T-helper 2 cell treated with Interferon-gamma antibody and Interleukin-4, amounts not matched to agents 100 ng/mL and 5 ng/mL, for 36 hours (primary cell): ENCODE data around the gene LMTK3. TPM values are rescaled to one million over a fixed set of nuclear protein-coding genes. Genes with fewer than 3 reads are reported as not detected.

Experiments
- intact Hi-C: fragments of 100-400 bp; cut with micrococcal nuclease; formaldehyde crosslinking; loops from one replicate; pipeline ENCODE4 v1.15.1; 2023
- total RNA-seq: library from RNA; stranded (reverse); gene quantifications from 2 replicates; pipeline ENCODE4 v1.2.3, GENCODE V29; 2022

Gene LMTK3, protein sequence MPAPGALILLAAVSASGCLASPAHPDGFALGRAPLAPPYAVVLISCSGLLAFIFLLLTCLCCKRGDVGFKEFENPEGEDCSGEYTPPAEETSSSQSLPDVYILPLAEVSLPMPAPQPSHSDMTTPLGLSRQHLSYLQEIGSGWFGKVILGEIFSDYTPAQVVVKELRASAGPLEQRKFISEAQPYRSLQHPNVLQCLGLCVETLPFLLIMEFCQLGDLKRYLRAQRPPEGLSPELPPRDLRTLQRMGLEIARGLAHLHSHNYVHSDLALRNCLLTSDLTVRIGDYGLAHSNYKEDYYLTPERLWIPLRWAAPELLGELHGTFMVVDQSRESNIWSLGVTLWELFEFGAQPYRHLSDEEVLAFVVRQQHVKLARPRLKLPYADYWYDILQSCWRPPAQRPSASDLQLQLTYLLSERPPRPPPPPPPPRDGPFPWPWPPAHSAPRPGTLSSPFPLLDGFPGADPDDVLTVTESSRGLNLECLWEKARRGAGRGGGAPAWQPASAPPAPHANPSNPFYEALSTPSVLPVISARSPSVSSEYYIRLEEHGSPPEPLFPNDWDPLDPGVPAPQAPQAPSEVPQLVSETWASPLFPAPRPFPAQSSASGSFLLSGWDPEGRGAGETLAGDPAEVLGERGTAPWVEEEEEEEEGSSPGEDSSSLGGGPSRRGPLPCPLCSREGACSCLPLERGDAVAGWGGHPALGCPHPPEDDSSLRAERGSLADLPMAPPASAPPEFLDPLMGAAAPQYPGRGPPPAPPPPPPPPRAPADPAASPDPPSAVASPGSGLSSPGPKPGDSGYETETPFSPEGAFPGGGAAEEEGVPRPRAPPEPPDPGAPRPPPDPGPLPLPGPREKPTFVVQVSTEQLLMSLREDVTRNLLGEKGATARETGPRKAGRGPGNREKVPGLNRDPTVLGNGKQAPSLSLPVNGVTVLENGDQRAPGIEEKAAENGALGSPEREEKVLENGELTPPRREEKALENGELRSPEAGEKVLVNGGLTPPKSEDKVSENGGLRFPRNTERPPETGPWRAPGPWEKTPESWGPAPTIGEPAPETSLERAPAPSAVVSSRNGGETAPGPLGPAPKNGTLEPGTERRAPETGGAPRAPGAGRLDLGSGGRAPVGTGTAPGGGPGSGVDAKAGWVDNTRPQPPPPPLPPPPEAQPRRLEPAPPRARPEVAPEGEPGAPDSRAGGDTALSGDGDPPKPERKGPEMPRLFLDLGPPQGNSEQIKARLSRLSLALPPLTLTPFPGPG (N-terminal part only)
- 2.8 and 3.4 TPM in 2 replicates for total RNA-seq

DNA sequence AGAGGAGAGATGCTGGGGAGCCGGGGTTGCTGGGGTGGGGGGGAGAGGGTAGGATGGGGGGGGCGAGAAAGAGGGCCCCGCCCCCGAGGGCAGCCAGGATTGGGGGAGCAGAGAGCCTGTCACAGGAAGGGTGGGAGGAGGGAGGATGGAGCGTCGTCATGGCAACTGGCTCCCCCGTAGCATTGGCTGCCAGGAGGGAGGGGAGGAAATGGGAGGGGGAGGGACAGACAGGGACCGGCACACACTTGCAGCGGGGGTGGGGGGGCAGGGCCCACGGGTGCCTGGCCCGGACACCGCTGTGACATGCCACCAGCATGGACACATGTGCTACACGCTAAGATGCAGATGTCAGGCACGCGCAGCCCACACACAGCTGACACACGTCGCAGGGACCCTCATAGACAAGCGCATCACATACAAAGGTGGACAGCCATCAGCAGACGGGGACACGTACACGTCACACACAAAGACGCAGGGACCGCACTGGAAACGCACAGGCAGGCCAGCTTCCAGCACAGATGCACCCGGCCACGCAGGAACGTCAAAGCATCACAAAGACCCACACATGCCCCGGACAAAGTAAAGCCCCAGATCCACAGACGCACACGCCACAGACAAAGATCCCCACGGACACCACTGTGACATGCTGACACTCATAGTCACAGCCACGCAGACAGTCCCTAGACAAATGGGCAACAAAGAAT, at the start of gene LMTK3:
Gene LMTK3 (minus strand): TSS at position 36 of the 704 bp plus-strand sequence. CDS start 259 bp downstream, outside the sequence.
- intact Hi-C loops: loop anchor here (5.0 to 10.0 kb wide), 2 partner anchors 150 to 203 kb away; partner anchors contain the start of genes MAMSTR, SYNGR4 and TMEM143

DNA sequence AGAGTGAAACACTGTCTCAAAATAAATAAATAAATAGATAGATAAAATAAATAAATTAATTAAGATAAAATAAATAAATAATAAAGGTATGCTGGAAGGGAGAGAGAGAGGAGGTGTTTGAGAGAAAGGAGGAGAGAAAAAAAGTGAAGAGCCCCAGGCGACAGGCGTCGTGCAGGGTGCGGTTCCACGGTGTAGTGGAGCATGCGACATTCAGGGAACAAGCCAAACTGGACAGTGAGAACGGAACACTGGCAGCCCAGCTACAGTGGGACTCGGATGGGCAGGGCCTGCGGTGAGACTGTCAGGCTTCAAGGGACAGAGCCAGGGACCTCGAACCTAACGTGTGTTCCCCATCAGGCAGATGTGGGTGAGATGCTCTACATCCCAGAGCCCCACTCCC, 49.8 kb upstream of the LMTK3 start:
- intact Hi-C loops: no loop called here

DNA sequence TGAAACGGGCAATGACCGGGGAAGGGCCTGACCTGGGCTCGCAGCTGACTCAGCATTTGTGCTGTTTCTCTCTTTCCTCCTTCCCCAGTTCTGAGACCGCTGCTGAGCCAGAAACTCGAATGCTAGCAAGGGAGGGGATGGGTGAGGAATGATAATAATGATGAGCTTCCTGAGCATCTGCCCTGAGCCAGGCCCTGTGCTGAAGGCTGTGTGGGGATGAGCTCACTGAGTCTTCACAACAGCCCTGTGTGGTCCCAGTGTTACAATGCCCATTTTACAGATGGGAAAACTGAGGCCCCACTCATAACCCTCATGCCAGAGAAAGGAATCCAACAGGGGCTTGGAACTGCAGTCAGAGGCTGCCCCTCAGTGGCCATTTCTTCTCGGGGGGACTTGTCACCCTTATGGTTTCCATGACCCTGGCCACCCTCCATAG, 48.5 kb upstream of the LMTK3 start:
- intact Hi-C loops: no loop called here

DNA sequence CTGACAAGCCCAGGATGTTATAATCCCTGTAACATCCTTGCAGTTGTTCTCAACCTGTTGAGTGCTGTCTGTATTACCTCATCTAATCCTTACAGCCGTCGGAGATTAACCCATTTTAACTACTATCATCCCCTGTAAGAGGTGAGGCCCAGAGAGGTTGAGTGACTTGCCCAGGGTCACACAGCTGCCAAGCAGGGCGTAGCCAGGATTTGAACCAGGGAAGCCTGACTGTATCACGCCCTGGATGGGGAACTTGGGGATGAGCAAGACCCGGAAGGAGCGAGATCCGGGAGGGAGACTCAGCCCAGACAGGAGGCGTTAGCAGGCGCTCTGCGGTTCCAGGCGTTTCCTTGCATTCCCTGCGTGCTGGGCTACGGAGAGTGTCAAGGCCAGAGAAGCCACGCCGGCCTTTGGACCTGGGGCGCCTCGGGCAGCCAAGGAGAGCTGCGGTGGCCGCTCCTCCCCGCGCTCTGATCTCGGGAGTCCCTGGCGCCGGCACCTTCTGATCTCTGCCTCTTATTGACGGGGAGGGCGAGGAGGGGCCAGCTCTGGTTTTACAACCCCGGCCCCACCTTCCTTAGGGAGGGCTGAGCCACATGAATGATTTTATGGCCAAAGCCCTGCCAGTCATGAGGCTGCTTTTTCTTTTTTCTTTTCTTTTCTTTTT, 46.5 kb upstream of the LMTK3 start:
- intact Hi-C loops: no loop called here

DNA sequence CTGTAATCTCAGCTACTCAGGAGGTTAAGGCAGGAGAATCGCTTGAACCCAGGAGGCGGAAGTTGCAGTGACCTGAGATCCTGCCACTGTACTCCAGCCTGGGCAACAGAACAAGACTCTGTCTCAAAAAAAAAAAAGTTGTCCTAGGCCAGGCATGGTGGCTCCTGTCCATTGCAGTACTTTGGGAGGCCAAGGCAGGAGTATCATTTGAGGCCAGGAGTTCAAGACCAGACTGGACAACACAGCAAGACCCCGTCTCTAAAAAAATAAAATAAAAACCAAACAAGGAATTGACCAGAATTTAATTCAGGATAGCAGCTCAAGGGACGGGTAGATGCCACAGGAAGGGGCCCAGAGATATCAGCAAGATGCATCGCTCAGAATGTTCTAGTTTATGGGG, 45.2 kb upstream of the LMTK3 start:
- intact Hi-C loops: no loop called here

DNA sequence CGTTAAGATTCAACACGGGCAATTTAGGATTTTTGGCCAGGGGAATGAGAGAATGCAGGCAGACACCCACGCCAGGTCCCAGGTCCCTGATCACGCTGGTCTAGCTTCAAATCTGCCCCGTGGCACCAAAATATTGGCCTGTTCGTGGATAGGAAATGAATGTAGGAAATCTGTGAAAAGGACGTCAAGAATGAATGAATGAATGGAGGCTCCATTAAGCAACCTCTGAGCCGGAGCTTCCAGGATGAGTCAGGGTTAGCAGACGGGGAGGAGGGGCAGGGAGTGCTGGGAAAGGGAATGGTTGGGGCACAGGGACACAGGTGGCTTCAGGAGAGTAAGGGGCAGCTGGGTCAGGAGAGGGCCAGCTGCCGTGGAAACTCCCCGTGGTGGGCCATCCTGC, 44.5 kb upstream of the LMTK3 start:
- intact Hi-C loops: no loop called here

DNA sequence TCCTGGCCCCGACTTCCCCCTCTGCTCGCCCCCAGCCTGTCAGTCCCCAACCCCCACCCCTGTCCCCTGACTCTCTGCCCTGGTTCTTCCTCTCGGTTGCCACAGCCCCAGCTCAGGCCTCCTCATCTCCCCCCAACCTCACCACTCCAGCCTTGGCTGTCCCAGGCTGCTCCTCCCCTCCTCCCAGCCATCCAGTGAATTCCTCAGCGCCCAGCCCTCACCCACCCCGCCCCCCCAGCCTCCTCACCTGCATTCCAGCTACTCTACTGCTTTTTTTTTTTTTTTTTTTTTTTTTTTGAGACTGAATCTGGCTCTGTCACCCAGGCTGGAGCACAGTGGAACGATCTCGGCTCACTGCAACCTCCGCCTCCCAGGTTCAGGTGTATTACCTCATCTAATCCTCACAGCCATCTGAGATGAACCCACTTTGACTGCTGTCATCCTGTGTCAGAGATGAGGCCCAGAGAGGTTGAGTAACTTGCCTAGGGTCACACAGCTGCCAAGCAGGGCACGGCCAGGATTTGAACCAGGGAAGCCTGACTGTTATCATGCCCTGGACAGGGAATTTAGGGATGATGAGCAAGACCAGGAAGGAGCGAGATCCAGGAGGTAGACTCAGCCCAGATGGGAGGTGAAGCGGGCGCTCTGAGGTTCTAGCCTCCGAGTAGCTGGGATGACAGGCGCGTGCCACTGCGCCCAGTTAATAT, 42.9 kb upstream of the LMTK3 start:
- intact Hi-C loops: no loop called here

DNA sequence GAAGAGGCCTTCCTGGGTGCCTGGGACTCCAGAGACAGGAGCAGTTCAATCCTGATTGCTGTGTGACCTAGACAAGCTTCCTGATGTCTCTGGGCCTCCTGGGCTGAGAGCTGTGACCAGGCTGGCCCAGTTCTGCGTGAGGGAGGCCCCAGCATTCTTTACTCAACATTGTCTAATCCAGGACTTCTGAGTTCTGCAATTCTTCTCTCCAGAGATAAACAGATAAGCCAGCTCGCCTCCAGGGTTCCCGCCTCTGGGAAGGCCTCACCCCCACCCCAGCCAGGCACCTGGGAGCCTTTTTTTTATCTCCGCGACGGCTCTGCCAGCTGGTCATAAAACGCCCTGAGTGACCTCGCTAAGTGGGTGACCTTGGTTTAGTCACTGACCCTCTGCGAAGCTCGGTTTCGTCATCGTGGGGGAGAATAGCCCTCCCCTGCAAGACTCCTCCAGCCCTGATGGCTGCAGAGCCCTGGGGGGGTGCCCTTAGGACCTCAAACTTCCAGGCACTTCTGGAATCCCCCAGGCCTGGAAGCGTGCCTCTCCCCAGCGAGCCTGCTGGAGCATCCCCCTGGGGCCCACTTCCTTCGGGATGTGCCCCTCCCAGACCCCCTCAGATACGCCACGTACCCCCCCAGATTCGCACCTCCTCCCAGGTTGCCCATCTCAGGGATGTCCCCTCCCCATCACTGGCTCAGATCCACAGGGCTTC, 42.2 kb upstream of the LMTK3 start:
- intact Hi-C loops: no loop called here

DNA sequence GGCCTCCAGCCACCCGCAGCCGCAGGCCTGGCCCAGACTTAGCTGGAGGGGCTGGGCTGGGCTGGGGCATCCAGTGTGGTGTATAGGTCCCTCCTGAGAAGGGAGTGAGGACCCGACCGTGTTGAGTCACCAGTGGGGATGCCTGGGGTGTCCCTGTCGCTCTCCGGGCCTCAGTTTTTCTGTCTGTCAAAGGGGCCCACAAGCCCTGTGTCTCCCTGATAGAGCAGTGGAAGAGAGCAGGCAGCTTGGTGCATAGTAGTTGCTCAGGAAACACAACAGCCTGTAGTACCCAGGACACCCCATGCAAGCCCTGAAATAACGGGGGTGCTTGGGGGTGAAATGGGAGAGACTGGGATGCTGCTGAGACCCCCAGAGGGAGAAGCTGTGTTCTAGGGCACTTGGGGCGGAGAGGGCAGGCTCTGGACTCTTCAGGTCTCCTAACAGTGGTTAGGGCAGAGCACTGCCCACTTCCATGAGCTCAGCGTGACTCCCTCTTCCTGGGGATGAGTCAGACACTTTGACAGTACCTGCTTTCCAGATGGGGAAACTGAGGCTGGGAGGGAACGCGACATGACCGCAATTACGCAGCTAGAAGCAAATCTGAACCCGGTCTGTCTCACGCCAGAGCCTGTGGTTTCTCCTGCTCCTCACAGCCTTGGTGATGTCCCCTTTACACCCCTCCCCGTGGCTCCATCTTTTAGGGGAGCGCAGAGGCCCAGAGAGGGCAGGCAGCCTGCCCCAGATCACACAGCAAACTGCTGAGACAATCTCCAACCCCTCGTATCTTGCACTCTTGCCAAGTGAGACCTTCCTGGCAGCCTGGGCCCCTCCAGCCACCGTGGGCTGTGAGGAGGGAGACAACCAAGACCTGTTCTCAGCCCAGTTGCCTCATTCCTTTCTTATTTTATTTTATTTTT, 41.0 kb upstream of the LMTK3 start:
- intact Hi-C loops: no loop called here

DNA sequence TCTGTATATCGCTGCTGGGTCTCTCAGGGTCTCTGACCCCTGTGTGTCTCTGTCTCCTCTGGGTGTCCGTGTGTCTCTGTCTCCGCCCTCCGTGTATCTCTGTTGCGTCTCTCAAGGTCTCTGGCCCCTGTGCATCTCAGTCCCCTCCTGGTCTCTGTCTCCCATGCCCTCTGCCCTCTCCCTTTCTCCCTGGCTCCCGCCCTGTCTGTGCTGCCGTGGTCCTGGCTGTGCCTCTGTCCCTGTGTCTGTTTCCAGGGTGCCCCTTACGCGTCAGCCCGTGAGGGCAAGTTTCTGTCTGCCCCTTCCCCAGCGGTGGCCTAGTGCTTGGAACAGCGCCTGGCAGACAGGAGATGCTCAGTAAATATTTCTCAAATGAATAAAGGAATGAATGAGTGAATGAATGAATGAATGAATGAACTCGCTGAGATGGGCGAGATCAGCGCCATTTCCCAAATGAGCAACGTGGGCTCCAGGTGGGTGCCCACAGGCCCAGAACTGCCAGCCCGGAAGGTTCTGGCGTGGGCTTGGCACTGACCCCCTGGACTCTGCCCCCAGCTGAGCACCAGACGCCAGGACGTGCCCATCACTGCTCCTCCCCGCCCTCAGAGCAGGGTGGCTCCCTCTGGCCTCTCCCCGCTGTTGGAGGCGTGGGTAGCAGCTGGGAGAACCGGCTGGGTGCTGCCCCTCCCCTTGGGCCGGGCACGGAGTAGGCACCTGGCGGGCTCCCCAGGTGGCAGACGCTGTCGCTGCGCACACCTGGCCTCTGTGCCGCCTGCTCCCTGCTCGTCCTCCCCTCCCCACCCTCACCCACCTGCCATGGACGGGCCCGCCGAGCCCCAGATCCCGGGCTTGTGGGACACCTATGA, 40.0 kb upstream of the LMTK3 start, which contains the start of gene SULT2B1:
Gene SULT2B1 (plus strand): TSS at position 736 of the 866 bp plus-strand sequence. CDS start 81 bp downstream, at position 817.
- intact Hi-C loops: no loop called here

DNA sequence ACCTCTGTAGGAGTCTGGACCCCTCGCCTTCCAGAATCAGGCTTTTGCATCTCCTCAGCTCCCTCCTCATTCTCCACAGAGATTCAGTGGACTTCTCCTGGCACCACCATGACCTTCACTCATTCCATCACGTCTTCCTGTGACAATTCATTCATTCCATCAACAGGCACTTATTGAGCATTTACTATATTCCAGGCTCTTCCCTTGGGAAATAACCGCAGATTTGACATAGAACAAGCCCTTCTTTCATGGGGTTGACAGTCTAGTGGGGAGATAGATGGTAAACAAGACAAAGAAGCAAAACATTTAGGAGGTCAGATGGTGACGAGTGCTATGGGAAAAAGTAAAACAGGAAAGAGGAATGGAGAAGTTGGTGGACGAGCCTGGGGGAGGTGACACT, 37.7 kb upstream of the LMTK3 start:
- intact Hi-C loops: no loop called here

DNA sequence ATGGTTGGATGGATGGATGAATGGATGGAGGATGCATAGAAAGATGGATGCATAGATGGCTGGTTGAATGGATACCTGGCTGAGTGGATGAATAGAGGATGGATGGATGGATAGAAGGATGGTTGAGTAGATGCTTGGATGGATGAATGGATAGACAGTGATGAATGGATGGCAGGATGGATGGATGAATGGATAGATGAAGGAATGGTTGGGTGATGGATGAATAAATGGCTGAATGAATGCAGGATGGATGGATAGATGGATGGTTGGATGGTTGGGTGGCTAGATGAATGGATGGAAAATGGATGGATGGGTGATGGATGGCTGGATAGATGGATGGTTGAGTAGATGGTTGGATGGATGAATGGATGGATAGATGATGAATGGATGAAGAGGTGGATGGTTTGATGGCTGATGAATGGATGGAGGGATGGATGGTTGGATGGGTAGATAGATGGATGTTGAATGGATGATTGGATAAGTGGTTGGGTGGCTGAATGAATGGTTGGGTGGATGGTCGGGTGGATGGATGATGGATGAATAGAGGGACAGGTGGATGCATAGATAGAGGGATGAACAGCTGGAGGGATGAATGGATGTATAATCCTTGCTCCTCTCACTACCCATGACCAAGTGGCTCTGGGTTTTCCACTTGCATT, 36.7 kb upstream of the LMTK3 start:
- intact Hi-C loops: no loop called here

DNA sequence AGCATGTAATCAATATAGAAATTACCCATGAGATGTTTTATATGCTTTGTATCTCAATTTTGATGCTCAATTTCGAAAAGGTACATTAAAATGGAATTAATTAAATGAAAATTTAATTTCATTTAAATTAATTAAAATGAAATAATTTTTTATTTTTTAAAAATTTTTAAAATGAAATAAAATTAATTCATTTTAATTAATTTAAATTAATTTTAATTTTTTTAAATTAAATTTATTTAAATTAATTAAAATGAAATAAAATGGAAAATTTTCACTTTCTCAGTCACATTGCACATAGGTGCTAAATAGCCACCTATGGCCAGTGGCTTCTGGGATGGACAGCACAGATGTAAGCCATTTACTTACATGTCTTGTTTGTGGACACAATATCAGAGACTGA, 36.1 kb upstream of the LMTK3 start:
- intact Hi-C loops: no loop called here

DNA sequence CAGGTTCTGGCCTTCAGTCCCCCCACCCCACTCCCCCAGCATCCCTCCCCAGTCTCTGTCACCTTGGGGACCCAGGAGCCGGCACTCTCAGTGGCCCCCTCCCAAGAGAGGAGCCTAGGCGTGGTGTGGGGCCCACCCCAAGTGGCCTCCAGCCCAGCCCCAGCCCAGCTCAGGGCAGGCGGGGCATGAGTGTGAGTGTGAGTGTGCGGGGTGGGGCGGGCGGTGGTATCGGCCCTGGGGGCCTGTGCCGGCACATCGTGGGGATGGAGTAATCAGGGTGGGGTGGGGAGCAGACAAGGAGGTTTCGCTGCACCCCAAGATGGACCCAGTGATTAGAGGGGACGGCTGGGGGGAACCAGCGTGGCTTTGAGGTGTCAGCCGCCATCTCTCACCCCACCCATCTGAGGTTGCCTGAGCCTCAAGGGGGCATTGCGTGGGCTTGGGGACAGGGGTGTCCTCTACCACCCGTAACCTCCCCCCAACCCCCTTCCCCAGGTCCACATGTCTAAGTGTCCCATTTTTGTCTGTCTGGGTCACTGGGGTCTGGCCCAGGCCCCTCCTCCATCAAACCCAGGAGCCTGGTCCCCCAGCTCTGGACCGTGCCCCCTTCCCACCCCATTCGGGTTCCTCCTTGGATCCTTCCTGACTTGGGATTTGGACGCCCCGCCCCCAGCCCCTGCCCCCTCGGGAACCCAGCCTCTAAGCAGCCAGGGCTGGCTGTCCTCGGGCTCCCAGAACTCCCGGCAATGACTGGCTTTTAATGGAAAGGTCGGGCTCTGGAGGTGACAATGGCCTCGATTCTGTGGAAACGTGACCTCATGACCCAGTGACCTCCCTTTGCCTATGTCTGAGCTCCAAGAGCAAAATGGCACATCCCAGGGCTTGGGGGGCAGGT, 33.5 kb upstream of the LMTK3 start:
- intact Hi-C loops: no loop called here

DNA sequence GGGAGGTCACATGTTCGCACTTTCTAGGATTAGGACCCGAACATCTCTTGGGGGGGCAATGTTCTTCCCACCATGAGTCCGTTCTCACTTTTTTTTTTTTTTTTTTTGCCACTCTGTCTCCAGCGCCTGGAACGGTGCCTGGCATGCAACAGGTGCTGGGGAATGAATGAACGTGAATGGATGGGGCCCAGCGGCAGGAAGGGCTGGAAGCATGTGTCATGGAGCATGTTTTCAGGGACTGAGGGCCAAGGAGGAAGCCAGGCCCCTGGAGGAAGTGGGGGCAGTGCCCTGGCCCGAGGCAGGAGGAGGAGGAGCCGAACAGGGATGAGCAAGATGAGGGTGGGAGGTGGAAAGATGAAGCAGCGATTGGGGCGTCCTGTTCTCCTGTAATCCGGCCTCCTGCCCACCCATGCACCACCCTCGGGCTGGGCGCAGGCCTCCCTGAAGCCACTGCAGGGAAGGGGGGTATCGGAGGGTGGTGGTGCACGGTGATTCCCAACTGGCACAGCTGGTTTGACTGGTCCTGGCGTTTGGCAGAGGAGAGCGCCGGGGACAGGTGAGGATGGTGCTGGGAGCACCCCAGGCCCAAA, 31.6 kb upstream of the LMTK3 start:
- intact Hi-C loops: no loop called here
